GM21390 (cell line): ENCODE data around the gene MAML2.

Experiments
- ATAC-seq: cut with Tn5 transposase; IDR thresholded peaks from one replicate; pipeline ENCODE4 v1.9.1; 2021; ENCODE audit not compliant: unreplicated experiment

MAML2 gene

DNA sequence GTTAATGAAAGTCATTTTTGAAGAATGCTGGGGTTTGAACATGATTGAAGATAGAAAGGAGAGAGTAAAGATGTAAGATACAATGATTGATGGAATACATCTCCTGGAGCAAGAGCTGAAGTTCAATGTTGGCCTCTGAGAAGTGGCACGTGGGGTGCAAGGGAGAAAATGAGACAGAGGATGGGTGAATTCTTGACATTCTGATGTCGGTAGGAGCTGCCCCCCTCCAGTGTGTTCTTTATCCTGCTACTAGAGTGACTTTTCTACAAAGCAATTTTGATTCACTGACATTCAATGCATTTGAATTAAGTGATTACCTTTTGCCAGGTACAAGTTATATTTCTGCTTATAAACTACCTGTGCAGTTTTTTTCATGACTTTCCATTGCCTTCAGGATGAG lies 260.1 kb downstream of the MAML2 start:
- ATAC-seq = no peak

DNA sequence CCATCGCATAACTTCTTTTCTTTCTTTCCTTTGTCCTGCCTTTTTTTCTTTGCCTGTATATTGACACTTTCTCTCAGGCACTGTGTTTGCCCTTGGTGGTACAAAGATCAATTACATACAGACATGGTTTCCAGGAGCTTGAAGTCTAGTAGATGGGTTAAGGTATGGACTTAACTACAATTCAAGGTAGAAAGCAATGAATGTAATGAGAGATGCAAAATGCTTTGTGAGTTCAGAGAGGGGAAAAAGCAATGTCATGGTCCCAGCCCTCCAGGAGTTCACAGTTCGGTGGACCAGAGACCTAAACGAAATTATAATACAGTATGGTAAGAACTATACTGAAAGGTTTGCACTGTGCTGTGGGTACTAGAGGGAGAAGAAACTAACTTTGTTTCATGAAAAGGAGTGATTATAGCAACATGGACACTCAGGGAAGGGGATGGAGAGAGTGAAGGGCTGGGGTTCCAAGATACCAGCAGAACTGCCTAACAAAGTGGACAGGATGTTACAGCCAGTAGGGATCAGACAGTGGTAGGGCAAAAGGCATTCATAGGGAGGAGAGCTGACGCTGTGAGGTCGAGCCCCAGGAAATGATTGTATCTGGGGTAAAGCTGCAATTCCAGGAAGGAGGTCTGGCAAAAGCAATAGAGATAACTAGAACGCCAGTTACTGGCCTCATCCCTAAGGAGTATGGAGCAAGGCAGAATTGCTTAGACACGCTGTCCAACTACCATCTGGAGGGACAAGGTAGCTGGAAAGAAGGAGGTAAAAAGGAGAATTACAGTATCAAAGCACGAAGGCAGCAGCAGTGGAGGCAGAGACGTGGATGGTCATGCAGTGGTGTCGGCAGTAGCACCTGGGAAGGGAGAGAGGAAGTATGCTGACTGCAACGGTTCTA lies 260.7 kb downstream of the MAML2 start:
- ATAC-seq = no peak

DNA sequence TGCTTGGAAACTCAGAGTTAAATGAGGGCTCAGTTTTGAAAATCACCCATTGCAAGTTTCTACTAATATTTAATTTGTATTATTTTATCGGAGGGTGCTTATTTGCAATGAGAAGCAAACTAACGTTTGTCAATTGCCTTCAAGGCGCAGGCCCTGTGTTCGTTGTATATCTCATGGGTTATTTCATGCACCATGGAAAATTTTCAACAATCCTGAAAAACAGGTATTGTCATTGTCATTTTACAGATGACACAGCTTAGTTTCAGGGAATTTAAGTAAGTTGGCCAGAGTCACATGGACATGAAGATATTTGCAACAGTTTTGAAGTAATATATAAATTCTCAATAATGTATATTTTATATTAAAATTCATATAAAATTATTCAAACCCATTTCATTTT lies 261.4 kb downstream of the MAML2 start:
- ATAC-seq = no peak

GRCh38 chr11:96079691-96080090 lies 263.3 kb downstream of the MAML2 start:
- no peak for ATAC-seq

DNA sequence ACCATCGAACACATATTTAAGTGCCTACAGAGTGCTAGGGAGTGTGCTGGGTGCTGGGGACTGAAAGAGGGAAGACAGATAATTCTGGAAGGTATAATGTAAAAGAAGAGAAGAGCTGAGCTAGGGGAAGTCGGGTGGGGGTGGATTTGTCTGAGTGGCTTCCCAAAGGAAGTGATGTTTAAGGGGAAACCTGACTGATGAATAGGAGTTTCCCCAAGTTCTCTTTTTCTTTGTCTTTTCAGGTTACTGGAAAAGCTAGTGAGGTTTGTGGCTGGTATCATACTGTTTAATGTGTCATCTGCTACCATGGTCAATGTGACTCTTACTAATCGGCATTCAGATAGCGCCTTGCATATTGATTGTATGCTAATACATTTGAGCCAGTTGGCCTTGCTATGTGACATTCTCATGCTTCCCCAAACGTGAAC lies 267.4 kb downstream of the MAML2 start:
- peak; percentile 59 for ATAC-seq

DNA sequence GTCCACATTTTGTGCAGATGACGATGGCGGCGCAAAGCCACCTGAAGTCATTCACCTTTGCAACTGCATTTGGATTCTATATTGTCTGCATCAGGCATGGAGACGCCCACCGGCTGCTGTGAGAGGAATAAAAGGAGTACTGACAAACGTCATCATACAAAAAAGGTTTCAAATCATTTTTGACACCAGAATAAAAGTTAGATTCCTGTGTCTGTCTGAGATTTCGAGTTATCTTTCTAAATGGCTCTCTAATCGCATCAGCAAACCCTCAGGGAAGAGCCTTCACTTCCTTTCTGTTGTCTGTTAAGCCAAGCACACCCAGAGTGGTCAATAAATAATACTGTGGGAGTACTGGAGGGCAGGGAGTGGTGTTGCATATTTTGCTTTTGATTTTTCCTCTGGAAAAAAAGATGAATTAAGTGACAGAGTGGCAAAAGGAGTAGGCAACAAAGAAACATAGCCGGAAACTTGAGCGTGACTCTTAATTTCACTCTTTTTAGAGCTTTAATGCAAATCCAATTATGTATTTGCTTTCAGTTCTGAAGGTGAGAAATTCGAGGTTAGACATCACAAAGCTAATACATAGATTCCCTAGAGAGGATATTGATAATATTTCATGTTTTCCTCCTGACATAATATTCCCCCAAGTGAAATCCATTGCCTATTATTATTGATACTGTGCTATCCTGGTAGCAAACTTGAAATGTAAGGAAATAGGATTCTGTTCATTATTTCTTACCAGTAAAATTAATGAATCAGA lies 268.3 kb downstream of the MAML2 start:
- ATAC-seq = peak; percentile 37

GRCh38 chr11:96073536-96073935 lies 269.5 kb downstream of the MAML2 start:
- ATAC-seq = no peak

DNA sequence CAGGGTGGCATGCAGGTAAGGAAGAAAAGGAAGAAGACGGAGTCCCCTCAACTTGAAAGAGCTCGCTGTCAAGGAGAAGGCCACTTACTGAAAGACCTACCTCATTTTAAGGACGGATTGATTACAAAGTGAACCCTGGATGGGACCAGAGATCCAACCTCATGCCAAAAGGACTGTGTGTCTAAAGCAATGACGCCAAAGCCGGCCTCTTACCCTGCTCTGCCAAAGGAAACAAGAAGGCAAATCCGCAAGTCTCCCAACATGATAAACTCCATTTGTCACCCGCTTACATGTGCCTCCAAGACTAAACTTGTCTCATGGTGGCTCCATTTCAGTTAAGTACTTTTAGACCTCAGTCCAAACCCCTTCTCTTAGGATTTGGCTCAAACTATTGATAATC lies 270.4 kb downstream of the MAML2 start:
- ATAC-seq = no peak

- no peak for ATAC-seq
Observed at GRCh38 chr11:96070453-96070852, 272.5 kb downstream of the MAML2 start.

GRCh38 chr11:96067160-96067559 lies 275.8 kb downstream of the MAML2 start:
- no peak for ATAC-seq

GRCh38 chr11:96065379-96065778 lies 277.6 kb downstream of the MAML2 start:
- no peak for ATAC-seq

GRCh38 chr11:96063886-96064285 lies 279.1 kb downstream of the MAML2 start:
- ATAC-seq = no peak

DNA sequence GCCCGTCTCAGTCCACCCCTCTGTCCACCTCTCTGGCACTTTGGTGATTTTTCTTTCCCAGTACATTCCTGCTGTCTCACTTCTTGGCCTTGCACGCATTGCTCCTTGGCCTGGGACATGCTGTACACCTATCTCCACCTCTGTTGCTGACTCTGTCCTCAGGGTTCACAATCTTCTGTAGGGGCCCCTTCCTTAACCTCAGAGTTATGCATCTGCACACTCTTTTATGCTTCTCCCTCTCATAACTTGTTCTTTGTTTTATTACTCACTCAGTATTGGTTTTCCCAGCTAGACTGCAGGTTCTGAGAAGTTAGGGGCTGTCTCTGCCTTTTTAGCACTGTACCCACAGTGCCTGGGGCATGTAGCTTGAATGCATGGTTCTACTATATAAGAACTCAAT lies 279.9 kb downstream of the MAML2 start:
- ATAC-seq = no peak

DNA sequence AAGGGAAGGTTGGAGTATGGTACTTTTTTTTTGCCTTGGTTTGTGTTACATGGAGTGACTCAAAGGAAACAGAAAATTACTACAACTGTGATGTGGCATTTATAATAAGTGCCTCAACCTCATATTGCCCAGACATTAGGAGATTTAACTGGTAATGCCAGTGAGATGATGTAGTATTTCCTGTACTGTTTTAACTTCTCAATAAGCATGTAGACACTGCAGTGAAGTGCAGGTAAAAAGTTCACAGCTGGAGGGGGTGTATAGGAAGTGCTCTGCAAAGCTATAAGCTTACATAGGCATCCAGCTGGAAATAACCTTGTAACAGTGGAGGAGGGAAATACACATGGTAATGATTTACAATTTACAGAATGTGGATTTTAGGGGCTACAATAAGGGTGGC lies 280.9 kb downstream of the MAML2 start:
- peak; percentile 54 for ATAC-seq

DNA sequence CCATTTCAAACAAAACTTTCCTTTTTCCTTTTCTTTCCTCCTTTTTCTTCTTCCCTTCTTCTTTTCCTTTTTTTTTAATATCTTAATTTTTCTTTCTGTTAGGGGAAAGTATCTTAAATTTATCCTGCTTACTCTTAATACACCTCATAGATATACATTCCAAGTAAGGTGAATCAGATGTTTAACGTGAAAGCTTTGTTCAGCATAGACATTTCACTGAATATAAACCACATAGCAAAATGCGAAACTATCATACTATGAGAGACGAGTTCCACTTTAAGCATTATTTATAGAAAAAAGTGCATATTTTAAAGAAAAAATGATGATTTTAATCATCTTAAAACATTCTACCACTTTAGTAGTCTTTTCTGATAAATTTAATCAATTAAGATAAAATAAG lies 281.3 kb downstream of the MAML2 start:
- ATAC-seq = no peak

GRCh38 chr11:96061069-96061468 lies 281.9 kb downstream of the MAML2 start:
- no peak for ATAC-seq

- no peak for ATAC-seq
Observed at GRCh38 chr11:96057502-96057901, 285.5 kb downstream of the MAML2 start.

- no peak for ATAC-seq
Observed at GRCh38 chr11:96056576-96056975, 286.4 kb downstream of the MAML2 start.

- ATAC-seq = no peak
Observed at GRCh38 chr11:96055706-96056387, 287.1 kb downstream of the MAML2 start.

GRCh38 chr11:96054870-96055705 lies 287.9 kb downstream of the MAML2 start:
- ATAC-seq = no peak
